Measurements from ENCODE around the gene C1QTNF12.

C1QTNF12 gene

DNA sequence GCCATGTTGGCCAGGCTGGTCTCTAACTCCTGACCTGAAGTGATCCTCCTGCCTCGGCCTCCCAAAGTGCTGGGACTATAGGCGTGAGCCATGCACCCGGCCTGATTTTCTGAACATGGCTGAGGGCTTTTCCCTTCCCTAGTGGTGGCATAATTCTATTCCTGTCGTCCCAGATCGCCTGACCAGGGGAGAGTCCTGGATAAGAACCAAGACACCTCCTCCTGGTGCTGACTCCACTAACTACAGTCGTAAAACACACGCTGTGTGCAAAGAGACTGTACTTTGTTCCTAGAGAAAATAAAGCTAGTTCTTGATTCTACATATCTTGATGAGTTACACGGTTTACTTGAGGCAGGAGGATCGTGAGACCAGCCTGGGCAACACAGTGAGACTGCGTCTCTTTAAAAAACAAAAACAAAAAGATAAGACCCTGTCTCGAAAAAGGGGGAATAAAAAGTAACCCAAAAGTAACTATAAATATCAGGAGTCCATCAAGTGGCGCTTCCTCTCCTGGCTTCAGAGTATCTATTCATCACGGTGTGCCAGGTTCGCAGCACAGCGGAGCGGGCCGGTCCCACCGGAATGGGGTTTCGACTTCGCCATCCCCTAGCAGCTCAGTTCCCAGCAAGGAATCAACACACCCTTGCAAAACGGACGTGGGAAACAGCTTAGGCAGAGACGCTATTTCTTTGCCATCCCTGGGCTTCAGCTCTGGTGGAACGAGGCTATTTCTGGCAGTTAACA lies 15.7 kb downstream of the C1QTNF12 start:
- H3K9me3 ChIP-seq, result no peaks in the 10 kb centered on the region
- H3K27me3 ChIP-seq (ENCODE audit: low read depth), result no peaks in the 10 kb centered on the region
- peaks cover 25% of the 10 kb centered on the region for H3K36me3 ChIP-seq (replicated peaks)
- DNase-seq (ENCODE audit: low spot score in 2 of 2), result peak; percentile 16 to 43
- peak overlapping the region; percentile 89 for H3K4me3 ChIP-seq
- in situ Hi-C loops (cut with MboI; ENCODE audit: low sequenced_read_pairs), result no loop called here
- H3K4me1 ChIP-seq, result peaks cover 3% of the 10 kb centered on the region; the same call in 1 of the 2 replicates

DNA sequence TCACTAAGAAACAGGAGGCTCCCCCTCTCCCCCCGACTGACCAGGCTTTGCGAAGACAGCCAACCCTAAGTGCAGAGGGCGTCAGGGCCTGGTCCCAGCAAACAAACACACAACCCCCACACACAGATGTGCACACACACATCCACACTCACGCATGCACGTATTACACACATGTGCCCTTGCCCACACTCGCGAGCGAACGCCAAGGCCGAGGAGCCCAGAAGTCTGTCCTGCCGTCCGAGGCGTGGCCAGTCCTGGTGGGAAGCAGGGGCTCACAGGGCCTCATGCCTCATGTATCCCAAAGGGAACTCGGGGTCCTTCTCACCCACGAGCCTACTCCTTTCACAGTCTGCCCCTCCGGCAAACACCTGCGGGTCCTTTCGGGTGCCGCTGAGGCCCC lies 16.8 kb downstream of the C1QTNF12 start:
- no peak for DNase-seq (ENCODE audit: low spot score in 2 of 2)
- no peaks in the 10 kb centered on the region for H3K27me3 ChIP-seq (ENCODE audit: low read depth)
- in situ Hi-C loops (cut with MboI; ENCODE audit: low sequenced_read_pairs), result no loop called here
- H3K4me3 ChIP-seq, result 0 out of 2 replicates have a peak overlapping the region, but pooled peaks have one; percentile 3
- peaks cover 3% of the 10 kb centered on the region; the same call in 1 of the 2 replicates for H3K4me1 ChIP-seq
- H3K36me3 ChIP-seq (replicated peaks), result peaks cover 34% of the 10 kb centered on the region
- H3K9me3 ChIP-seq, result no peaks in the 10 kb centered on the region

DNA sequence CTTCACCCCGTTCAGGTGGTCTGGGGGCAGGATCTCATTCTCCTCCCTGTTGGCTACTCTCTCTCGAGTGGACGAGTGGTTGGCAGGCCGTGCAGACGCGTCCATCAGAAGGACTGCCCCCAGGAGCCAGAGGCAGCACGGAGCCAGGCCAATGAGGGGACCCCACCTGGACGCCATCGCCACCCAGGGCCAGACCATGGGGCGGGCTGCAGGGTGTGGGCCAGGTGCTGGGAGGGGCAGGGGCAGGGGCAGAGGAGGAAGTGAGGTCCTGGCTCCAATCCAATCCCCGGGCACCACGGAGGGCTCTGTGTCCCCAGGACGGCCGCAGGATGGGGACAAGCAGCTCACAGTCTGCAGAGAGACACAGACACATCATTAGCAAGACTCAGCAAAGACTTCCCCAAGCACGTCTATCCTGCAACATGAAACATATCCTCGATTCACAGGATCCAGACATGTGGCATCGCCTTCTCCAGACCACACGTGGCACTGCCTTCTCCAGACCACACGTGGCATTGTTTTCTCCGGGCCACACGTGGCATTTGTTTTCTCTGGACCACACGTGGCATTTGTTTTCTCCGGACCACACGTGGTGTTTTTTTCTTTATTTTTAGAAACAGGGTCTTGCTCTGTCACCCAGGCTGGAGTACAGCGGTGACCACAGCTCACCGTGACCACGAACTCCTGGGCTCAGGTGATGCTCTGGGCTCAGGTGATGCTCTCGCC lies 17.8 kb downstream of the C1QTNF12 start:
- Histone ChIP-seq H3K9me3 (no peaks in the 10 kb centered on the region), H3K4me3 (no peak overlapping the region), H3K4me1 (peaks cover 3% of the 10 kb centered on the region; the same call in 1 of the 2 replicates), H3K27me3 (ENCODE audit: low read depth) (no peaks in the 10 kb centered on the region), H3K36me3 (replicated peaks) (peaks cover 34% of the 10 kb centered on the region)
- in situ Hi-C loops (cut with MboI; ENCODE audit: low sequenced_read_pairs), result no loop called here
- no peak for DNase-seq (ENCODE audit: low spot score in 2 of 2)

DNA sequence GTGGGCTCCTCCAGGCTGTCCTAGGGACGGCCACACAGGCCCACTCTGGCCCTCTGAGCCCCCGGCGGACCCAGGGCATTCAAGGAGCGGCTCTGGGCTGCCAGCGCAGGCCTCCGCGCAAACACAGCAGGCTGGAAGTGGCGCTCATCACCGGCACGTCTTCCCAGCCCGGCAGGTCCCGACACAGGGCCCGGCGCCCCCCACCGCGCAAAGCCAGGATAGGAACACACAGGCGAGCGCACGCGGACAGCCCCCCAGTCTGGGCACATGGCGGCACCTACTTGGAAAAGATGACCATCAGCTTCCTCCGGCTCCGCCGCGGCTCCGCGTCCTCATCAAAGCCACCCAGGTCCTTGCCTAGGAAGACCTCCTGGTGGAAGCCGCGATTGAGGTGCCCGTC lies 18.3 kb downstream of the C1QTNF12 start:
- peaks cover 36% of the 10 kb centered on the region for H3K36me3 ChIP-seq (replicated peaks)
- in situ Hi-C loops (cut with MboI; ENCODE audit: low sequenced_read_pairs), result no loop called here
- H3K4me3 ChIP-seq, result no peak overlapping the region

DNA sequence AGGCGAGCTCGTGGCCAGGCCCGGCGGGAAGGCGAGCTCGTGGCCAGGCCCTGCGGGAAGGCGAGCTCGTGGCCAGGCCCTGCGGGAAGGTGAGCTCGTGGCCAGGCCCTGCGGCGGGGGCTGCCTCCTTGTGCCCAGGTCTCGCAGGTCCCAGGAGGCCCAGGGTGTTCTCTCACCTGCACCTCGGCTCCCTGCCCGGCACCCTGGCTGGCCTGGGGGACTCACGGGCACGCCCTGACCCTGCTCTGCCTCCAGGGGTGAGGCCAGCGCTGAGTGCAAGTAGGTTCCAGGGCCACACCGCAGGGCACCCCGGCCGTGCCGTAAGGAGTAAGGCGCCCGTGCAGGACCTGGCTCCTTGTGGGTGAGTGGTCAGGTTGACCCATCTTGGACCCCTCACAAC lies 19.1 kb downstream of the C1QTNF12 start:
- in situ Hi-C loops (cut with MboI; ENCODE audit: low sequenced_read_pairs), result no loop called here
- no peak overlapping the region for H3K4me3 ChIP-seq
- peaks cover 44% of the 10 kb centered on the region for H3K36me3 ChIP-seq (replicated peaks)
- no peaks in the 10 kb centered on the region for H3K9me3 ChIP-seq
- H3K4me1 ChIP-seq, result no peaks in the 10 kb centered on the region
- DNase-seq (ENCODE audit: low spot score in 2 of 2), result no peak
- H3K27me3 ChIP-seq (ENCODE audit: low read depth), result no peaks in the 10 kb centered on the region

More for the DNA sequence above, 18.3 kb downstream of the C1QTNF12 start:
- DNase-seq (ENCODE audit: low spot score in 2 of 2), result no peak
- Histone ChIP-seq H3K27me3 (ENCODE audit: low read depth) (no peaks in the 10 kb centered on the region), H3K4me1 (peaks cover 3% of the 10 kb centered on the region; the same call in 1 of the 2 replicates), H3K9me3 (no peaks in the 10 kb centered on the region)

DNA sequence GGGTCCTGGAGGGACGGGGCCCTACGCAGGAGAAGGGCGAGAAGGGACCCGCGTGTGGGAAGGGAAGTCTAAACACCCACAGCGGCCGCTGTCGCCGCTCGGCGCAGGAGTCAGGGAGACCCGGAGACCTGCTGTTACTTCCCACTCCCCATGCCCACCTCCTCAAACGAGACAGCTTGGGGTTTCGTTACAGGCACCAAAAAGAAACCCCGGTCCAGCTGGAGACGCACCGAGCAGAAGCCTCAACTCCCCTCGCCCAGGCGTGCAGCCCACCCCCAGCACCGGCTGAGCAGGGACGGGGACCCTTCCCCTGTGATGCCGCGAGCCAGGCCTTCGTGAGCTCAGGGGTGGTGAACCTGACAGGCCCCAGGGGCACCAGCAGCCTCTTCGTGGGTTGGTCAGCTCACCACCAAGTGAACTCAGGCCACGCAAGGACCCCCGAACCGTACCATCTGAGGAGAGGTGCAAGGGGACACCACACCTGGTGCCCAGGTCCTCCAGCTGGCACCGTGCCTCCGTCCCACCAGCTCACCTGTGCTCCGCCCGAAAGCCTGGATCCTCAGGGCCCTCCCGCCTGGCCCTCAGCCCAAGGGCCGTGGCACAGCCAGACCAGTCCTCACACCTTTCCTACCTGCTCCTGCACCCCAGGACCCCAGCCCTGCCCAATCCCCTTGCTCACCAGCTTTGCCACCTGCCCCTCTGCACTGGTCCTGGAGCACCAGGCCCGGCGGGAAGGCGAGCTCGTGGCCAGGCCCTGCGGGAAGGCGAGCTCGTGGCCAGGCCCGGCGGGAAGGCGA lies 19.8 kb downstream of the C1QTNF12 start:
- Histone ChIP-seq H3K36me3 (replicated peaks) (peaks cover 48% of the 10 kb centered on the region), H3K4me3 (no peak overlapping the region), H3K4me1 (no peaks in the 10 kb centered on the region), H3K27me3 (ENCODE audit: low read depth) (no peaks in the 10 kb centered on the region), H3K9me3 (no peaks in the 10 kb centered on the region)
- no peak for DNase-seq (ENCODE audit: low spot score in 2 of 2)
- in situ Hi-C loops (cut with MboI; ENCODE audit: low sequenced_read_pairs), result no loop called here

DNA sequence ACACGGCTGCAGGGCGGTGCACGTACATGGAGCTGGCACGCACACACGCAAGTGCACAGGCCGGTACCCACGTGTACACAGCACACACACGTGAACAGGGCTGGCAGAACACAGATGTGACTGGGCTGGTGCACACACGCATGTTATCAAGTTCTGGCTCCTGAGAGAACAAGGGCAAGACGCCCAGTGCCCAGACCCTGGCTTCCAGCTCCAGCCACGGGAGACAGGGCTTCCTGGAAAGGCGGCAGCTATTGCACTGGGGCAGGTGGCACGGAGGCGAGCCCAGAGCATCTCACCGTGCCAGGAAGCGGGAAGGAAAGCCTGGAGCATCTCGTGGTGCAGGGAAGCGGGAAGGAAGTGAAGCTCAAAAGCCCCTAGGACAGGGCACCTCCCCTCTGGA lies 20.6 kb downstream of the C1QTNF12 start:
- no peak for DNase-seq (ENCODE audit: low spot score in 2 of 2)
- Histone ChIP-seq H3K9me3 (no peaks in the 10 kb centered on the region), H3K4me1 (no peaks in the 10 kb centered on the region), H3K36me3 (replicated peaks) (peaks cover 48% of the 10 kb centered on the region), H3K27me3 (ENCODE audit: low read depth) (no peaks in the 10 kb centered on the region), H3K4me3 (no peak overlapping the region)
- in situ Hi-C loops (cut with MboI; ENCODE audit: low sequenced_read_pairs), result no loop called here

DNA sequence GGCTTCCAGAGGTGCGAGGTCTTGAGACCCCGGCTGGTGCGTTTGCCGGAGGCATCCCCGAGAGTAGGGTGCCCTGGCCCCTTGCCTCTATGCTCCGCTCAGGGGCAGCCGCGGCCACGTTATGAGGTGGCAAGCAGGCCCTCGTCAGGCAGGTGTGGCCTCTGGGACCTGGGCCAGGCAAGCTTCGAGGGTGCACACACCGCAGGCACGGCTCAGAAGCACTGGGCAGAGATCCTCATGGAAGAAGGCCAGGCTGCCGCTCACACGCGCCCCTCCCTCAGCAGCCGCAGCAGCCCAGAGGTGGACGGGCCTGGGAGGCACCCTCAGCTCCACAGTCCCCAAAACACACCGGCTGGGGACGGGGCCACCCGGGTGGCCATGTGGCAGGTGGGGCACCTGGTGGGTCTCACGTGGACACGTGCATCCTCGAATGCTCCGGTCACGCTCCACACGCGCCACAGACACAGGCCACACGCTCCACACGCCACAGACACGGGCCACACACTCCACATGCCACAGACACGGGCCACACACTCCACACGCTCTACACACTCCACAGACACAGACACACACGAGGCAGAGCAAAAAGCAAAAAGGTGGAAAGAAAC lies 21.2 kb downstream of the C1QTNF12 start:
- no peaks in the 10 kb centered on the region for H3K27me3 ChIP-seq (ENCODE audit: low read depth)
- DNase-seq (ENCODE audit: low spot score in 2 of 2), result no peak
- H3K4me3 ChIP-seq, result no peak overlapping the region
- H3K9me3 ChIP-seq, result no peaks in the 10 kb centered on the region
- in situ Hi-C loops (cut with MboI; ENCODE audit: low sequenced_read_pairs), result no loop called here
- H3K4me1 ChIP-seq, result no peaks in the 10 kb centered on the region
- peaks cover 49% of the 10 kb centered on the region for H3K36me3 ChIP-seq (replicated peaks)

DNA sequence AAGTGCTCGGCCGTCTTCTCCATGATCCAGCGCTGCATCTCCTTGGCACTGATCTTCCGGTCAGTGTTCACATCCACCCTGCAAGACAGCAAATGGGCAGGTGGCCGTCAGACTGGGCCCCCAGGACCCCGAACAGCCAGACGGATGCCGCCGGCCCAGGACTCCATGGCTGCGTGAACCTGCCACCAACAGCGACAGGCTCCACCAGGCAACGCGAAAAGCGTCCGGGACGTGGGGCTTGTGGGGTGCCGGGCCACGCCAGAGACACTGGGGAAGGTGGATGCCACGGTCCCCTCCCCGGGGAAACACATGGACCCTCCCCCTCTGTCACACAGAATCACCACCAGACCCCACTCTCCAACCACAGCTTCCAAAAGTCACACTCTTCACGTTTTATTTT lies 22.6 kb downstream of the C1QTNF12 start:
- Histone ChIP-seq H3K36me3 (replicated peaks) (peaks cover 46% of the 10 kb centered on the region), H3K9me3 (no peaks in the 10 kb centered on the region), H3K4me3 (no peak overlapping the region), H3K27me3 (ENCODE audit: low read depth) (no peaks in the 10 kb centered on the region), H3K4me1 (no peaks in the 10 kb centered on the region)
- DNase-seq (ENCODE audit: low spot score in 2 of 2), result no peak
- in situ Hi-C loops (cut with MboI; ENCODE audit: low sequenced_read_pairs), result no loop called here

DNA sequence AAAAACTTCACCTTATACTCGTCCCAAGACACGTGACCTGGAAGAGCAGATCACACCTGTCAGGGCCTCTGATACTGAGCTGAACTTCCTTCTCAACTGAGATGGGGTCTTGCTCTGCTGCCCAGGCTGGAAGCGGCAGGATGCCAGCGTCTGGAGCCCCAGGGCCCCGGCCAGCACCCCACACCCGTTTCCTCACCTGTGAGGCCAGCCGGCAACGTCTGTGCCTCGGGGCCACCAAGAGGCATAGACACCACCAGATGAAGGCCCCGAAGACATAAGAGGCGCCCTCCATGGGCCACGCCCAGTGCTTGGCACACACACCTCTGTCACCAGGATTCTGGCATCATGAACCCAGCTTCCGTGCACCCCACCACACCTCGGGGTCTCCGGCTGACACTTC lies 23.2 kb downstream of the C1QTNF12 start:
- in situ Hi-C loops (cut with MboI; ENCODE audit: low sequenced_read_pairs), result no loop called here
- H3K9me3 ChIP-seq, result no peaks in the 10 kb centered on the region
- H3K36me3 ChIP-seq (replicated peaks), result peaks cover 44% of the 10 kb centered on the region
- H3K27me3 ChIP-seq (ENCODE audit: low read depth), result no peaks in the 10 kb centered on the region
- no peaks in the 10 kb centered on the region for H3K4me1 ChIP-seq
- no peak overlapping the region for H3K4me3 ChIP-seq
- no peak for DNase-seq (ENCODE audit: low spot score in 2 of 2)

DNA sequence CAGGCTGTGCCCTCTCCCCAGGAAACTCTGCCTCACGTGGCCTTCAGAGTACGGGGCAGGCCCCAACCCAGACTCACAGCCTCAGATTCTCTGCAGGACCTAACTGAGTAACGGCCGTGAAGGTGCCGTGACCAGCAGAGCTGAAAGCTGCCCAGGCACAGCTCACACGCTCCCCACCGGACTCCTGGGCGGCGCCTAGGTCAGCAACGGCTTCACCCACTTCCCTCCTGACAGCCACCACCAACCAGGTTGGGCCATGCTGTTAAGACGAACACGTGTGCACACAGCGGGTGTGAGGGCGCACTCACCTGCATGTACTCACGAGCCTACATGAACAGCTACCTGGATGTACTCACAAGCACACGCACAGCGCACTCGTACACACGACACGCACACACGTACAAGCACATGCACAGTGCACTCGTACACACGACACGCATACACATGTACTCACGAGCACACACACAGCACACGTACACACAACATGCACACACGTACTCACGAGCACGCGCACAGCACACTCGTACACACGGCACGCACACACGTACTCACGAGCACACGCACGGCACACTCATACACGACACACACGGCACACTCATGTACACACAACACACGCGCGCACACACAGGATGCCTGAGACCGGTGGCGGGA lies 23.8 kb downstream of the C1QTNF12 start:
- no peaks in the 10 kb centered on the region for H3K27me3 ChIP-seq (ENCODE audit: low read depth)
- peaks cover 43% of the 10 kb centered on the region for H3K36me3 ChIP-seq (replicated peaks)
- no peak overlapping the region for H3K4me3 ChIP-seq
- H3K4me1 ChIP-seq, result no peaks in the 10 kb centered on the region
- in situ Hi-C loops (cut with MboI; ENCODE audit: low sequenced_read_pairs), result no loop called here
- no peaks in the 10 kb centered on the region for H3K9me3 ChIP-seq
- no peak for DNase-seq (ENCODE audit: low spot score in 2 of 2)

DNA sequence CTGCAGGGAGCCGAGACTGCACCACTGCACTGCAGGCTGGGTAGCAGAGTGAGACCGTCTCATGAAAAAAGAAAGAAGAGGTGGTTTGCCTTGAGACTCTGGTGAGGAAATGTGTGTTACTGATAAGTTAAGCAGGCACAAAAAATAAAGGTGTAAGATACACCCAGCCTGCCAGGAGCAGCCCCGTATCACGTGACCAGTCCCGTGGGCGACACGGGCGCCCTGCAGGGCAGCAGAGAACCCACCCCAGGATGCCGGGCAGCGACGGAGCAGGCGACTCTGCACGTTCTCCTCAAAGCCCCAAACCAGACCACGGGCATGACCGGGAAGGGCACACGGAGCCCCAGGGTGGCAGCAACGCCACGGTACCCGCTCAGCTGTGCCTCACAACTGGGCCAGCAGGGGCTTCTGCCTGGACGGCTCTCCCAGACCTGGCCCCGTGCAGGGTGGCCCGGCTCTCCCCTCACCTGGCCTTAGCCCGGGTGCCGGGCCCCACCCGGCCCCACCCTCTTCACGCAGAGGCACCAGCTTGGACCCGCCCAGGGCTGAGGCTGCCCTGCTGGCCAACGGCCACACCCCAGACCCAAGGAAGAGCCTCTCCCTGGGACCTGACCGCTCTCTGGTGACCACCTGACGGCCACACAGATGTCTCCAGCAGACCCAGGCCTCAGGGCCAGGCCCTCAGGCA lies 24.5 kb downstream of the C1QTNF12 start:
- in situ Hi-C loops (cut with MboI; ENCODE audit: low sequenced_read_pairs), result no loop called here
- no peak overlapping the region for H3K4me3 ChIP-seq
- no peaks in the 10 kb centered on the region for H3K9me3 ChIP-seq
- DNase-seq (ENCODE audit: low spot score in 2 of 2), result no peak
- no peaks in the 10 kb centered on the region for H3K4me1 ChIP-seq
- no peaks in the 10 kb centered on the region for H3K27me3 ChIP-seq (ENCODE audit: low read depth)
- H3K36me3 ChIP-seq (replicated peaks), result peaks cover 40% of the 10 kb centered on the region

DNA sequence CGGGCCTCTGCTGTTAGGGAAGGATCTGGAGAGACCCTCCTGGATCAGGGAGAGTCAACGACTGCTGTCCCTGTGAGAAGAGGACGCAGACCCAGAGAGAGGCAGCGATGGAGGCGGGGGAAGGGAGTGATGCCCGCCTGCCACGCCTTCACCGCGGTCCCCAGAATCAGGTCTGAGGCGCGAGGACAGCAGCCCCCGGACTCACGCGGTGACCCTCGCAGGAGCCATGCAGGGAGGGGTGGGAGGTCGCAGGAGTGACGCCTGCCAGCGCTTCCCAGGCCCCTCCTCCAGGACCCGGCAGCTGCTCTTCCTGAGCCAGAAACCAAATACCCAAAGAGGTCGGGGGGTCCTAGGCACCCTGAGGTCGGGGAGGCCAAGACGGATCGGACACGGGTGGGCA lies 26.3 kb downstream of the C1QTNF12 start:
- Histone ChIP-seq H3K4me3 (no peak overlapping the region), H3K4me1 (no peaks in the 10 kb centered on the region), H3K27me3 (ENCODE audit: low read depth) (no peaks in the 10 kb centered on the region), H3K9me3 (no peaks in the 10 kb centered on the region), H3K36me3 (replicated peaks) (peaks cover 31% of the 10 kb centered on the region)
- no peak for DNase-seq (ENCODE audit: low spot score in 2 of 2)
- in situ Hi-C loops (cut with MboI; ENCODE audit: low sequenced_read_pairs), result no loop called here
